Aorta (tissue), 5 donors: ENCODE measurements around the gene NDUFB6. TPM values are rescaled to one million over a fixed set of nuclear protein-coding genes. Genes with fewer than 3 reads are reported as not detected.

Experiments
- ATAC-seq: fragments of 200-7000 bp; cut with Tn5 transposase; one replicate; pipeline ENCODE4 v1.9.1; 2022; ENCODE audit warnings: moderate library complexity; ENCODE audit not compliant: low FRiP score
- DNase-seq, 2 donors: peaks; one replicate each; pipeline ENCODE4 v3.0.0-alpha.2; 2020
- H3K27ac ChIP-seq, 2 donors: one replicate each; pipeline ENCODE4 v1.5.1; 2013; ENCODE audit warnings: low read length in 2 of 2, mild to moderate bottlenecking in 2 of 2, moderate library complexity in 2 of 2, control low read depth in 1 of 2, inconsistent platforms in 1 of 2, low read depth in 1 of 2
- H3K27me3 ChIP-seq, 2 donors: one replicate each; pipeline ENCODE4 v1.6.1; 2013; ENCODE audit warnings: control low read depth in 1 of 2, low read length in 1 of 2, mild to moderate bottlenecking in 1 of 2, moderate library complexity in 1 of 2; ENCODE audit not compliant: insufficient read depth in 2 of 2, control insufficient read depth in 1 of 2
- H3K36me3 ChIP-seq, 2 donors: one replicate each; pipeline ENCODE4 v1.6.1; 2013; ENCODE audit warnings: control low read depth in 1 of 2, low read length in 1 of 2, mild to moderate bottlenecking in 1 of 2; ENCODE audit not compliant: insufficient read depth in 2 of 2, control insufficient read depth in 1 of 2
- H3K4me1 ChIP-seq, 2 donors: one replicate each; pipeline ENCODE4 v1.6.1; 2013; ENCODE audit warnings: low read length in 2 of 2, control low read depth in 1 of 2, mild to moderate bottlenecking in 1 of 2, moderate library complexity in 1 of 2; ENCODE audit not compliant: insufficient read depth in 2 of 2, control insufficient read depth in 1 of 2
- H3K4me3 ChIP-seq, 2 donors: one replicate each; pipeline ENCODE4 v1.5.1; 2013; ENCODE audit warnings: low read length in 2 of 2, control low read depth in 1 of 2, mild to moderate bottlenecking in 1 of 2
- H3K9me3 ChIP-seq: one replicate; pipeline ENCODE4 v1.6.1; 2013; ENCODE audit warnings: mild to moderate bottlenecking, low read length; ENCODE audit not compliant: control insufficient read depth
- WGBS, 2 donors: extraction: QIAGEN DNeasy Blood & Tissue Kit; methylation state at CpG; one replicate each; pipeline ENCODE4 v1.1.7; 2013; 5-methylcytosine and 5-hydroxymethylcytosine counted together
- intact Hi-C, 2 donors: fragments of 100-400 bp; cut with DNase I; formaldehyde crosslinking; loops; one replicate each; pipeline versions ENCODE4 v1.14.2 to v1.15.0; 2022
- polyA plus RNA-seq, 2 donors: library from polyadenylated mRNA; stranded (reverse); fragments of 200-250 nt; gene quantifications; one replicate each; pipeline ENCODE4 v1.2.3, GENCODE V29; 2013
- total RNA-seq, 2 donors: library from RNA; stranded (reverse); fragmentation: NEBNext Ultra II Directional; extraction: Animal tissue kit (Norgen Biotek cat#: 25700); gene quantifications; one replicate each; pipeline ENCODE4 v1.2.1, GENCODE V29; 2021
- donor health status: healthy with polysubstance abuse.
- donor health status: Bipolar disorder and iron deficiency.
- donor health status: DM: no; HTN: no; CAD: no.
- donor health status: DM: no; HTN: no; CAD: no.
- donor health status: DM: yes; HTN: yes; CAD: no.

The NDUFB6 gene
- total and polyA plus RNA-seq, 4 donors: 29.5 to 55.2 (median 43.1) TPM

DNA sequence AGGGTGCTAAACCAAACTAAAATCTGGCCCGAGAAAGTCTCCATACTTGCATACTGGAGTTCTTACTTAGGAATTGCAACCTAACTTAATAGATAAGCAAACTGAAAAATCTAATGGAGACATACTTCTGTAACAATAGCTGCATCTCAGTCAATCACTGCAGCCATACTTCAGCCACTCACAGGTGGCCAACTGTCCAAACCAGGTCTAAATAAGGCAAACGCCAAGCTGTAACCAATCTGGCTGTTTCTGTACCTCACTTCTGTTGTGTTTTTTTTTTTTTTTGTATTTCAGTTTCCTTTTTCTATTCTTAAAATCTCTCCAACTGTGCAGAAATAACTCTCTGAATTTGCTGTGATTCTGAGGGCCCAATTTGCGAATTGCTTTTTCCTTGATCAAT, 4.4 kb upstream of the NDUFB6 start:
- 84 to 85% methylated on average over 3 of the region's 3 CpGs for WGBS, 2 donors
- H3K4me1 ChIP-seq: no peaks in the 10 kb centered on the region
- H3K27me3 ChIP-seq: no peaks in the 10 kb centered on the region
- H3K9me3 ChIP-seq: no peaks in the 10 kb centered on the region
- H3K4me3 ChIP-seq: no peak overlapping the region
- ATAC-seq (no peak), DNase-seq (no peak)
- intact Hi-C loops: no loop called here
- no peaks in the 10 kb centered on the region for H3K36me3 ChIP-seq
- H3K27ac ChIP-seq: no peak overlapping the region

DNA sequence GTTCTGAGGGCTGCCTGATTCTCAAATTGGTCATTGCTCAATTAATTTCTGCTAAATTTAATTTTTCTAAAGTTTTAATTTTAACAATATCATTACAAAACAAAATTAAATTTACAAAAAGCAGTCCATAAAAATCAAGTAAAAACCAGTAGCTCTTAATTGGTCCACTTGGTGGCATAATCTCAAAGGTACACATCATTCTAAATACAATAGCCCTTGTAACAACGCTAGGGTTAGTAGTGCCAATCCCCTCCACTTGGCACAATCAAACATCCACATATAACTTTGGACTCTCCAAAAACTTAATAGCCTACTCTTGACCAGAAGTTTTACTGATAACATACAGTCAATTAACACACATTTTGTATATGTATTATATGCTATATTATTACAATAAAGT, 1.9 kb upstream of the NDUFB6 start:
- Histone ChIP-seq H3K36me3 (peaks cover 0 to 3% of the 10 kb centered on the region in 2 donors), H3K27me3 (no peaks in the 10 kb centered on the region), H3K4me3 (no peak overlapping the region), H3K9me3 (no peaks in the 10 kb centered on the region), H3K4me1 (no peaks in the 10 kb centered on the region), H3K27ac (no peak overlapping the region)
- intact Hi-C loops: no loop called here
- no peak for ATAC-seq
- 61 to 62% methylated on average over 1 of the region's 1 CpG for whole genome bisulfite sequencing, 2 donors
- no peak for DNase-seq

DNA sequence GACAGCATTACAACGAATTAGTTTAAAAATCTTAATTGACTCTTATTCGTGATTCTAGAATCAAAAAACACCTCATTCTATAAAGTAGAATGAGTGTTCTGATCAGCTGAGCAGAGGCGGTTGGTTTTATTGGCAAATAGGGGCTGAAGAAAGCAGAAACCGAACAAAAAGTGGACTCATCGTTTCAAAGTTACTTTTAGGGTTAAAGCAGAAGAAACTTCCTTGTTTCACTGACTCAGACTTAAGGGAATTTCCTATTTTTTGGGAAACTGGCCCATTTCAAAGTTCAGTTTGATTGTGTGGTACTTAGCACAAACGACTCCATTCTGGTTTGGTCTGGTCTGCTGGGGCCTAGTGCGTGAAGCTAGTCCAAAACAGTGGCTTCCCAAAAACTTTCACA, 862 bp upstream of the NDUFB6 start:
- Histone ChIP-seq H3K27me3 (no peaks in the 10 kb centered on the region), H3K9me3 (no peaks in the 10 kb centered on the region), H3K4me1 (no peaks in the 10 kb centered on the region), H3K36me3 (peaks cover 0 to 3% of the 10 kb centered on the region in 2 donors), H3K4me3 (no peak overlapping the region), H3K27ac (peak overlapping the region in 1 of 2 donors; percentile 16)
- intact Hi-C loops: loop anchor here in 1 of 2 donors (2.0 kb wide), 2 partner anchors 23 to 189 kb away; partner anchors contain the start of gene ACO1
- ATAC-seq: no peak
- 86 to 88% methylated on average over 7 of the region's 7 CpGs for WGBS, 2 donors
- no peak for DNase-seq

DNA sequence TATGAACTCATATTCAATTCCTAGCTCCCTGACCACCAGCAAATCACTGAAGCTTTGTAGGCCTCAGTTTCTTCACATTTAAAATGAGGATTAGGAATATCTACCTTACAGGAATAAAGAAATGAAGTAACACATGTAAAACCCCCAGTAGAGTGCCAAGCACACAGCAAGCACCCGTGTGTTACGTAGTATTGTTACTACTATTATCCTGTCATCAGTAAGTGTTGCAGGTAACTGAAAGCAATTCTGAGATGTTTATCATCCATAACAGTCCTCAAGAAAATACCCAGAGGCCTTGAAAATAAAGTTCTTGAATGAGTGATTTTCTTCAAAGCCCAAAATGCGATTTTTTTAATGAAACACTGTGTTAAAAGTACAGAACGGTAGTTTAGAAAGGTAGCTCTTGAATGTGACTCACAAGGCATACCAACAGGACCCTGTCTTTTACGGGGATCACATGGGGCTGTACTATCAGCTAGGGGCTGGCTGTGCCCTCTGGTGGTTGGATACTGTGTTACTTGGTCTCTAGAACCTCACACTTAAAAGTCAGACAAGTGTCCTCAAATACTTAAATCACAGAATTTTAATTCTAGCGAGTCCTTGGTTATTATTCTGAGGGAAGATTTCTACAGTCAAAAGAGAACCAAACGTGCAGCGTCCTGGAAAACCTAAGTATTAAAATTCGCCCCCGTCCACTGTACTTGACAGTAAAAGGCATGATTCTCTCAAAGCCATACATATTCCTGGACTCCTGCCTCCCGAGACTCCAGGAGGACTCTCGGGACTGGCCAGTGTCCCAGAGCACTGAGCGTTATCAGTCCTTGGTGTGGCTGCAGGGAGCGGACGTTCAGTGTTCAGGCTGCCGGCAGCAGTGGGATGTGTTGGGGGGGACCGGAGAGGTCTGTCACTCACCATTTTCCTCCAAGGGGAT, 725 bp downstream of the NDUFB6 start:
- Histone ChIP-seq H3K27ac (peak overlapping the region; percentile 59 to 68), H3K4me1 (no peaks in the 10 kb centered on the region), H3K4me3 (peak overlapping the region; percentile 34 to 92), H3K36me3 (peaks cover 0 to 3% of the 10 kb centered on the region in 2 donors), H3K27me3 (no peaks in the 10 kb centered on the region), H3K9me3 (no peaks in the 10 kb centered on the region)
- ATAC-seq: peak; percentile 86
- DNase-seq: peak in 1 of 2 donors; percentile 60
- intact Hi-C loops: loop anchor here in 1 of 2 donors (2.0 kb wide), 2 partner anchors 21 to 187 kb away; partner anchors contain the start of gene ACO1
- 1 to 2% methylated on average over 17 of the region's 17 CpGs for WGBS, 2 donors

DNA sequence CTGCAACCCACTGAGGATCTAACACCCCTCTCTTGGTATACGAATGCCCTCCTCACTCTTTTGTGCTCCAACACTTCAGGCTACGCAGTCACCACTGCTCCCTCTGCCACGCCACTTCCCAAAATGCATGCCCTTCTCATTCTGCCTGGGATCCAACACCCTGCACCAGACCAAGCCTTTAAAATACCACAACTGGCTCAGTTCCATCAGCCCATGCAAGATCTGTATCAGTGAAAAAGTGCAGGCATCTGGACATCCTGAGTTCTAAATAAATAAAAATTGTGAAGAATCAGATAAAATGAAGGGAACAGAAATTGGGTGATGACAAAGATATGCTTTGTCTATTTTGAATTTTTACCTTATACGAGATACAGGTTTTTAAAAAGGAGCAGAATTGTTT, 2.7 kb downstream of the NDUFB6 start:
- intact Hi-C loops: no loop called here

DNA sequence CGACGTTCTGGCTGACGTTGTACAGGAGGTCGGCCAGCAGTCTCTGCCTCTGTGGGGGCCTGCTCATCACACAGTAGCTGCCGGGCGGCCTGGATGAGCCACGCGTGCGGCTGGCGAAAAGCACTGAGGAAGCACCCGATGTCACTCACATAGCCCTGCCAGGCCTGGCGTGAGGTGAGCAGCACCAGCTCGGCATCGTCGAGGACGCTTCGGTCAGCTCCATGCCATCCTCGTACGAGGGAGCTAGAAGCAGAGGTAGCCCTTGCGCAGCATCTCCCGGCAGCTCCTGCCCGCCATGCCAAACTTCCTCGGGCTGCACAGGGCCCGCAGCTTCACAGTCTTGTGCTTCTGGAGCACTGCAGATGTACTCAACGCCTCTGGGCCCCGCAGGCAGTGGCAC, 6.2 kb downstream of the NDUFB6 start:
- Histone ChIP-seq H3K9me3 (no peaks in the 10 kb centered on the region), H3K27me3 (no peaks in the 10 kb centered on the region), H3K4me1 (no peaks in the 10 kb centered on the region), H3K27ac (no peak overlapping the region), H3K36me3 (peaks cover 4 to 11% of the 10 kb centered on the region in 2 donors), H3K4me3 (no peak overlapping the region)
- peak; percentile 36 for ATAC-seq
- WGBS, 2 donors: 96 to 97% methylated on average over 26 of the region's 26 CpGs
- intact Hi-C loops: no loop called here
- peak in 1 of 2 donors; percentile 44 for DNase-seq

More for the DNA sequence above, 2.7 kb downstream of the NDUFB6 start:
- no peak for DNase-seq
- 82 to 89% methylated on average over 4 of the region's 4 CpGs for WGBS, 2 donors
- no peak for ATAC-seq
- Histone ChIP-seq H3K27ac (no peak overlapping the region), H3K9me3 (no peaks in the 10 kb centered on the region), H3K36me3 (peaks cover 4 to 10% of the 10 kb centered on the region in 2 donors), H3K27me3 (no peaks in the 10 kb centered on the region), H3K4me1 (no peaks in the 10 kb centered on the region), H3K4me3 (no peak overlapping the region)

DNA sequence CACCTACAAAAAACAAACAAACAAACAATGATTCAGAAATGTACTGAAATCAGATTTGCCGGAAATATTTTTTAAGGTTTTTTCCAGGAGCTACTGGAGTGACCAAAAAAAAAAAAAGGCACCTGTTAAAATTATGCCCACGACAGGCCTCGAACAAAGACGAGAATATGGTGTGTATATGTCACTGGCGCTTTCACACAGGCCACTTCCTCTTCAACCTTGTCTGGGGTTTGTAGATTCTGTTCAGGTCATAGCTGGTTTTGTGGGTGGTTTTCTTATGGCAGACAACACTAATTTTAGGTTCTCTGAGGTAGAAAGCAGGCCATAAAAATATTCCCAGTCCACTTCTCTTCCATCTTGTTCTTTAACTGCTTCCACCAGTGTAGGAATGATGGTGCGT, 7.0 kb downstream of the NDUFB6 start:
- Histone ChIP-seq H3K4me3 (no peak overlapping the region), H3K36me3 (peaks cover 4 to 11% of the 10 kb centered on the region in 2 donors), H3K27ac (no peak overlapping the region), H3K4me1 (no peaks in the 10 kb centered on the region), H3K27me3 (no peaks in the 10 kb centered on the region), H3K9me3 (no peaks in the 10 kb centered on the region)
- intact Hi-C loops: no loop called here
- WGBS, 2 donors: 94 to 95% methylated on average over 6 of the region's 6 CpGs
- ATAC-seq (no peak), DNase-seq (no peak)

DNA sequence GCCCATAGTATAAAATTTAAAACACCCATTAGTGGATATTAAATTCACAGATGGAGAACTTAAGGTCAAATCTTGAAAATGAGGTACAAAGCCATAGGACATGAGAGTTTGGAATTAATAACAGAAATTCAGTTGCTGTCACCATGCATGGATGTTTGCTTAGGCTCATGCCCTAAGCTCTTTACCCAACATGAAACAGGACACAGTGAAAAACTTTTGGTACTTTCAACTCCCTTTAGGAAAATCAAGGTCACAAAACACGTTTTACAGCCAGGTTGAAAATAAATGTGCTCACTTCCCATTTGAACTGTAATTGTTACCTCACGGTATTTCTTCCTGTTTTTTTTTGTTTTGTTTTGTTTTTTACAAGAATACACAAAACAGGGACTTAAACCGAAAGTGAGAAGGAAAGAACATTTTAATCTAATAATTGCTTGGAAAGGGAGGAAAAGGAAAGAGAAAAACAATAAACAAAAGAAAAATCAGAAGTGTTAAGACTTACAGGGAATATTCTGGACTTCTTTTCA, 14.5 kb downstream of the NDUFB6 start:
- ATAC-seq (no peak), DNase-seq (no peak)
- Histone ChIP-seq H3K27ac (no peak overlapping the region), H3K4me1 (no peaks in the 10 kb centered on the region), H3K27me3 (no peaks in the 10 kb centered on the region), H3K4me3 (no peak overlapping the region), H3K36me3 (no peaks in the 10 kb centered on the region), H3K9me3 (no peaks in the 10 kb centered on the region)
- 68 to 75% methylated on average over 3 of the region's 3 CpGs for WGBS, 2 donors
- intact Hi-C loops: no loop called here

DNA sequence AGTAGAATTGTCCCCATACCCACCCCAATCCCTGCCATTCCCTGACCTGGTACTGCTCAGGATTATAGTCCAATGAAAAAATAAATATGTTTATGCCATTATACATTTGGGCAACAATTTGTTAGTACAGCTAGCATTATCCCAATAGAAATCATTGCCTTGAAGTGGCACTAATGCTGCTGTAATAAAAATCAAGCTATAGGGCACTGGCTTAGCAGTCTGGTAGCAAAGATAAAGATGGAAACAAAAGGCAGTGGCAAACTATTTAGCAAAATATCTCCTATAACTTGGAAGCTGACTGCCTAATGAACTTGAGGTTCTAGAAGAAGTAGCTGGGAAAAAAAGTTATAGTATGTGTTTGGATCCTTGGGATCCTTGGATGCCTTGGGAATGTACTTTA, 18.4 kb downstream of the NDUFB6 start:
- Histone ChIP-seq H3K4me3 (no peak overlapping the region), H3K36me3 (no peaks in the 10 kb centered on the region), H3K4me1 (no peaks in the 10 kb centered on the region), H3K27ac (no peak overlapping the region), H3K27me3 (no peaks in the 10 kb centered on the region), H3K9me3 (no peaks in the 10 kb centered on the region)
- DNase-seq: no peak
- intact Hi-C loops: no loop called here
- no peak for ATAC-seq
